GM19240 (cell line): ENCODE data around the gene CFAP251.

Experiments used
- DNase-seq: peaks from one replicate; pipeline ENCODE4 v3.0.0; 2011; ENCODE audit warnings: low spot score; ENCODE audit not compliant: insufficient read length

Gene CFAP251

DNA sequence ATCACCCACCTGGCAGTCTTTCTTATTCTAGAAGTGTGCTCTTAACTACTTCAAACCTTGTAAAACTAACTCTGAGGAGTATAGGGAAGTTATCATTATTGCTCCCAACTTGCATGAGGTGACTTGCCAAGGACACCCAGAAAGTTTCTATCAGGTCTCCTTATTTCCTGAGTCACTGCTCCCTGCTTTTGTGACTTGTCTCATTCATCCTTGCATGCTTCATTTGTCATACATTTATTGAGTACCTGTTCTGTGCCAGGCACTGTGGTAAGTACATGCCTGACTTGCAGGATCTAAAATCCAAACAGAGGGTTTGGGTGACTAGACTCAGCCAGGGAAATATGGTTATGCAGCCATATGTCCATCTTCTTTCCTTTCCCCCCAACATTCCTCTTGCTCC, 25.5 kb downstream of the CFAP251 start:
- DNase-seq, result no peak

DNA sequence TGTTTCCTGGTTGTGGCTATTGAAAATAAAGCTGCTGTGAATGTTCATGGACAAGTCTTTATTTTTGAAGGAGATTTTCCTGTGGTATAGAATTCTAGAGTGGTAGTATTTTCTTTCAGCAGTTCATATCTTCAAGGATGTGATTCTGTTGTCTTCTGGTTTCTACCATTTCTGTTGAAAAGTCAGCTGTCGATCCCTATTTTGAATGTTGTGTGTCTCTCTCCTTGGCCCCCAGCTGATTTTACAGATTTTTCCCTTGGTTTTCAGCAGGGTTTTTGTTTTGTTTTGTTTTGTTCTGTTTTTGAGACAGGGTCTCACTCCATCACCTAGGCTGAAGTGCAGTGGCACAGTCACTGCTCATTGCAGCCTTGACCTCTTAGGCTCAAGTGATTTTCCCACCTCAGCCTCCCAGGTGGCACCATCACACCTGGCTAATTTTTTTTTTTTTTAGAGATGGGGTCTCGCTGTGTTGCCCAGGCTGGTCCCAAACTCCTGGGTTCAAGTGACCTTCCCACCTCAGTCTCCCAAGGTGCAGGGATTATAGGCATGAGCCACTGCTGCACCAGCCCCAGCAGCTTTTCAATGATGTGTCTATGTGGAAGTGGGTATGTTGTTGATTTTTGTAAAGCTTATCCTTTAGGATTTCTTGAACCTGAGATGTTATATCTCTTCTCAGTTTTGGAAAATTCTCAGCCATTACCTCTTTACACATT, 28.1 kb downstream of the CFAP251 start:
- DNase-seq, result no peak

DNA sequence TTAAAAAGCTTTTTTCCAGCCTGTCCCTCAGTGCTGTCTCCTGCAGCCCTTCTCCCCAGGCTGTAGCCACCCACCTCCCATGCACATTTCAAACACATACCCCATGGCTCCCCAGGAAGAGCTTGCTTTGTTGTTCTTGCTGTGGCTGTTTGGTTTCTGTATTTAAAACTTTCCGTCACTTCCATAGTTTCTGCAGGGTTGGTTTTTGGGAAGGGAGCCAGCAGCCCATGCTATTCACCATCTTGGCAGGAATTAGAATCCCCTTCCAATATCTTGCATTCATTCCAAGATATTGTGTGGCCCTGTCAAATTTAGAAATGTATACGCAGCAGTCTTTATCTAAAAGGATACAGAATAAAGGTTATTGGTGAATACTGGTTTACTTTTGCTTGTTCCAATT, 29.6 kb downstream of the CFAP251 start:
- no peak for DNase-seq

DNA sequence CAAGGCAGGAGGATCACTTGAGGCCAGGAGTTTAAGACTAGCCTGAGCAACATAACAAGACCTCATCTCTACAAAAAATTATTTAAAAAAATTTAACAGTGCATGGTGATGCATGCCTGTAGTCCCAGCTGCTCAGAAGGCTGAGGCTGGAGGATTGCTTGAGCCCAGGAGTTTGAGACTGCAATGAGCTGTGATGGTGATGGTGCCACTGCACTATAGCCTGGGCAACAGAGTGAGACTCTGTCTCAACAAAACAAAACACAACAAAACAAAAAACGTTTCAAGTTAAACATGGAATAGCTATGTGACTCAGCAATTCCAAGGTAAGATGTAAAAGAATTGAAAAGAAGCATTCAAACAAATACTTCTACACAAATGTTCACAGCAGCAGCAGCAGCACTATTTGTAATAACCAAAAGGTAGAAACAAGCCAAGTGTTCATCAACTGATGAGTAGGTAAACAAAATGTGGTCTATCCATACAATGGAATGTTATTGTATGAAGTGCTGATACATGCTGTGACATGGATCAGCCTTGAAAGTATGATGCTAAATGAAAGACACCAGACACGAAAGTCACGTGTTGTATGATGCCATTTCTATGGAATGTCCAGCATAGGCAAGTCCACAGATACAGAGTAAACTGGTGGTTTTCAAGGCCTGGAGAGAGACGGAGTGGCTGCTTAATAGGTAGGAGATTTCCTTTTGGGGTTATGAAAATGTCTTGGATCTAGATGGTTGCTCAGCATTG, 31.4 kb downstream of the CFAP251 start:
- DNase-seq, result no peak

DNA sequence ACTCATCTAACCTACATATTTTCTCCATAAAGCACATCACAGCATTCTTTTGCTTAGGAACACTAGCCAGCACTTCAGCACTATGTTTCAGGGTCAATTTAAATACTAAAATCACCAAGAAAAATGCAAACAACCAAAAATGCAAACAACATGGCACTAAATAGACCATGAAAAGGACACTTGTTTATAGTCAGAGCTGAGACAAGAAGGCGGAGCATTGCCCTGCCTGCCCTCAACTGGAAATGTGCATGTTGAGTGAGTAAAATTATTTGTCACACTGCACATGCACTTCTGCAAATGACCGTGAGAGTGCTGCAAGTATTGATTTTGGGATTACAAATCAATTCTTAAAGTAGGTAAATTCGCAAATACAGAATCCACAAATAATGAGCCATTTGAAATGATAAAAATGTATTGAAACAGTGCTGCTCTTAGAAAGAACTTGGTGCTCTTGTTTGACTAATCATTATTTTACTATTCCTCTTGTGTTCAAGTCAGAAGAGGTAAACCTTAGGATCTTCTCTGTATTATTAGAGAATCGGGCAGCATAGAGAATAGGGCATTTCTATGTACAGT, 34.8 kb downstream of the CFAP251 start:
- DNase-seq, result no peak

DNA sequence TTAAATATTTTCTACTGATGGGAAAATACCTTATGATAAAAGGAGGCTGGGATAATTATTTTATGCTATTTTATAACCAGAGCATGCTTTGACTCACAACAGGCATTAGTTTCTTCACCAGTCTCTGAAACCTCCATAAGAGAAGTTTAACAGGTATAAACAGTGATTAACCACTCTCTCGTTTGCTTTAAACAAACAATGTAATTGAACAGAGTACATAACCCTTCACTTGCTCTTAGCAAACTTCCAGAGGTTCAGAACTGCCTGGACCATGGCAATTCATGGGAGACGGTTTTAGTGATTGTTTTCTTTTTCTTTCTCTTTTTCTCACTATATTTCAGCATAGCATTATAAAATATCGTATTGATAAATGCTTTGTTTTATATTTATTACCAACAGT, 35.3 kb downstream of the CFAP251 start:
- DNase-seq, result no peak

DNA sequence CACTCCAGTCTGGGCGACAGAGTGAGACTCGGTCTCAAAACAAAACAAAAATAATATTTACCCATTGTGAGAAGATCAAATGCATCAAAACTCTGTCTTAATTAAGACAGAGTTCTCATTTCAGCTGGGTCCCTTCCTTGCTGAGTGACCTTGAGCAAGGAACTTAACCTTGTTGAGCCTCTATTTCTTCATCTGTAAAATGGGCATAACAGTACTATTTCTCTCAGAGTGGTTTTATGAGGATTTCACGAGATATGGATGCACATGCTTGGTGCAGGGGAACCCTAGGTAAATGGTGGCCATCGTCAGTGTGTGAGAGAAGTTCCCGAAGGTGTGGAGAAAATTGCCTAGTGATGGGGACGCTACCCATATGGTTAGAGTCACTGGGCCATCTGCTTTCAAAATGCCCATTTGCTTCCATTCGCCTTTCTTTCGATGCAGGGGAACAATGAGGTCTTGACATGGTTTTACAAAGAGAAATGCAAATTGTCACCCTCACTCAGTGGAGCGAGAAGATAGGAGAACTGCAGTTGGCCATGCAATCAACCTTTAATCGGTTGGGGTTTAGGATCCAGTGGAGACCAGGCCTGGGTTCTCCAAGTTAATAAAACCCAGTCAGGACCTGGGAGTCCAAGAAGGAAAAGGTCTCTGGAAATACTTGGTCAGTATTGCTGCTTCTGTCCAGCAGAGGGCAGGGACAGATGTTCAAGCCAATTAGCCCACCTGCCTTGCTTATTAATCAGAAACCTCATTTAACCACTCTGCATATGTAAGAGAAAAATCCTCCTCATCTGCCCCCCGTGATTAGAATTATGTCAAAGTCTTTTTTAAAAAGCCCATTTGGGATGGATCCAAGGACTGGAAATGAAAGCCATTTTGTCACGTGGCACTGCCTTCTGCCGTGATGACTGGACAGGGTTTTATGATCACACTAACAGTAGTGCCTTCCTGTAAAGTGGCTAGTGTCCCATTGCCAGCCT, 37.2 kb downstream of the CFAP251 start:
- no peak for DNase-seq

GRCh38 chr12:121957861-121958515, 39.6 kb downstream of the CFAP251 start:
- no peak for DNase-seq

- no peak for DNase-seq
Measured at GRCh38 chr12:121958541-121959240, 40.3 kb downstream of the CFAP251 start.

DNA sequence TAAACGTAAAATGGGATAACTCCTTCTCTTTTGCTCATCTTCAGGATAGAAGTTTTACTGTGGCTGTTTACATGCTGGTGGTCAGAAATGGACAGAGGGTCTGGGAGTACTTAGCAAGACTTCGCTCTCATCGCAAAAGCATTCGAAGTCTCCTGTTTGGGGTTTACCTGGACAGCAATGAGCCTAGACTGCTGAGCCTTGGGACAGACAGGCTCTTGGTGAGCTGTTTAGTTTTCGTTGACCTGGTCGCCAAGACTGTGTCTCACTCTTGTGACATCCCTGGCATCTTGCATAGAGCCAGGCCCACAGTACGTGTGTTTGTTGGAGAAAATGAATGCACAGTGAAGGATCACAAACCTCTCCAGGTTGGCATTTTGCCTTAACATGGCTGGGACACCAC, 42.1 kb downstream of the CFAP251 start:
- DNase-seq, result no peak

DNA sequence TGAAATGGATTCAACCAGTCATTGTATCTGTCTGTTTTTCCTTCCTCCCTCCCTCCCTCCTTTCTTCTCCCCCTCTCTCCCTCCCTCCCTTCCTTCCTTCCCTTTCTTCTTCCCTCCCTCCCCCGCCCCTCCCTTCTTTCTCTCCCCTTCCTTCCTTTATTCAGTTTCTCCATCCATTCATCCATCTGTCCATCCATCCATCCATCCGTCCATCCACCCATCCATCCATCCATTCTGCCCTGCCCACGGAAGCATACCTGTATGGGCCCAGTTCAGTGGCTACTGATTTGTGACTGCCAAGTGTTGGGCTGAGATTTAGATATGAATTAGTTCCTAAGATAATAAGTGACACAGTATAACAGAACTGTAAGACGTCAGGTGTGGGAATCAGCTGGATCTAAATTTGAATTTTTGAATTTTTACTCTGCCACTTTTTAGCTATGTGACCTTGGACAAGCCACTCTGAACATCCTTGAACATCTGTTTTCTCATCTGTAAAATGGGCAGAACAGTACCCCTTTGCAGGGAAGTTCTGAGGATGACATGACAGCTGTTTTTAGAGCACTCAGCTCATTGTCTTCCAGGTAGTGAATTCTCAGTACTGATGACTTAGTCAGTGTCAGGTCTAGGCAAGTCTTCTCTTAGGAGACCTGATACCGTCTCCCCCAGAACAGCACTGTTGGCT, 42.9 kb downstream of the CFAP251 start:
- no peak for DNase-seq

DNA sequence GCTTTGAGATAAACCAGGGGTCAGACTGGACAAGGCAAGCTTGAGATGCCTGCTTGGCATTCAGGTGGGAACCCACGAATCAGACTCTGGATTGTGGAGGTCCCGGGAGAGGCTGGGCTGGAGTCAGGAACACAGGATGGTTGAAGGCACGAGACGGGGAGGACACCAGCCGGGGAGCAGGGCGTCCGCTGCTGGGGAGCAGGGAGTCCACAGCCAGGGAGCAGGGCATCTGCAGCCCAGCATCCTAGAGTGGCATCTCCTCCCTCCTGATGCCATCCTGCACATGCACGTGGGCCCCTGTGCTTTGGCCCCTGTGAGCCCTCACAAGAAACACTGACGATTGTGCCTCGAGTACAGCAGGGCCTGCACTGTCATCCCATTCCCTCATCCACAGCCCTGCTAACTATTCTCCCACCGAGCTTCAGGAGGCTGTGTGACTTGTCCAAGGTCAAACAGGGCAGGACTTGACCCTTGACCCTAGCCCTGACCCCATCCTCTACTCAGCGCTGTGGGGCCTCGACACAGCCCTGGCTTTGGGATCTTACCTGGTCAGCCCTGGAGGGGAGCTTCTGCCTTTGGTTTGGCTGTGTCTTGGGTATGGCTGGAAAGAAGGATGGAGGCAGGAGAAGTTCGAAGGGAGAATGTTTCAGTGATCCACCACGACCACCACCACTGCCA, 45.1 kb downstream of the CFAP251 start:
- no peak for DNase-seq

- DNase-seq, result no peak
Measured at GRCh38 chr12:121964813-121965643, 46.6 kb downstream of the CFAP251 start.

DNA sequence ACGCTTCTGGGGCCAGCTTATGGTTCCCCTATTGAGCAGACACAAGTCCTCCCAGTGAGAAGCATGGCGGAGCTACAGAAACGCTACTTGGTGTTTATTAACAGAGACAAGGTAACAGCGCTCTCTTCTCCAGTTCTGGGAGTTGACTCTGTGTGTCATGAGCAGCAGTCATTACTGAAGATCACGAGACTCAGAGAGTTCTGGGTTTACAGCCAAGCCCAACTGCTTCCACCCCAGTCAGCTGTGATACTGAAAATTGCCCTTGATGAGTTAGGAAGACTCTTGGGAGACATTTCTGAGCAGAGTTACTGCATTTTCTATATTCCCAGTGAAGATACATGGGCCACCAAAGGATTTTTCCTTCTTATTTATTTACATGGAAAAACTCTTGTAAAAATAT, 48.6 kb downstream of the CFAP251 start:
- DNase-seq, result no peak

DNA sequence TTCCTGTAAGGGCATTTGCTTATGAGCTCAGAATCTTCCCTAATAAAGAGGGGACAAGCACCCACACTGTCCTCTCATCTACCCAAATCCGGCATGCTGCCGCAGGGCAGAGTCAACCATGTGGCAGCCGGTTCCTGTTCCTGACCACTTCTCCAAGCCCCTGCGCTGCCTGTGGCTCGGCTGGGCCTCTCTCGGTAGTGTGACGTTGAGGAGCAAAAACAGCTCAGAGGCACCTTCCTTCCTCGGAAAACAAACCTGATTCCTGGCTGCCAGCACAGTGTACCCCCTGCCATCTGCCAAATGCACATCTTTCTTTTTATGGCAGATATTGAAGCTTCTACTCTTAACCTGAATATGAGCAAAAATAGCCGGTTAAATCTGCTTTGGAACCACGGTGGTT, 50.5 kb downstream of the CFAP251 start:
- DNase-seq, result no peak

GRCh38 chr12:121969726-121970125, 51.3 kb downstream of the CFAP251 start:
- DNase-seq, result no peak

DNA sequence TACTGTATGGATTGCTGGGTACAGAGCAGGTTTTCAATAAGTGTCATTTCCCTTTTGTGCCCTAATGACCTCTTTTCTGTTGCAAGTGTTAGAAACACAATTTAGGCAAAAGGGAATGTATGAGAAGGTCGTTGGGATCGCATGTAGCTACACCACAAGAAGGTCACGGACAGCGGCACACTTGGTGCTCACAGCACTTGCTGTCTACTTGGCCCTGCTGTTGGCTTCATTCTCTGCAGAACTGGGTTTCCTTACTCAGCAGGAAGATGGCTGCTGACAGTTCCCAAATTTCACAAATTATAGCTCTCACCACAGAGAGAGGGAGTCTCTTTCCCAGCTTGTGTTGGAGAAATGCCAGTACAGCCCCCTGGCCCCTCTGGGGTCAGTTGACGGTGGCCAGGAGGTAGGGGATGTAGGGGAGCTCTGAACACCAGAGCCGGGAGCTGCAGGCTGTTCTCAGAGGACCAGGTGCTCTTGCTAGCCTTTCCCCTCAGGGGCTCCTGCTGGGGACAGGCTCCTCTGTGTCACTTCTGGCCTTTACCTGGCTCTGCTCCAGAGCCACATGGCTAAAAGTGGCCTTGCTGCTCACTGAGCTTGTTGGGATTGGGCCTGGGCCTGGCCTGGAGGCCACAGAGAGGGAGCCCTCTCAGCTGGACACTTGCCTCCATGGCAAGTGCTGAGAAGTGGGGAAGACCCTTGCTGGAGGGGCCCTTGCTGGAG, 52.3 kb downstream of the CFAP251 start:
- no peak for DNase-seq
